ENCODE measurements around the gene RIPK4.
A peak's percentile ranks its signal among the peaks of the same experiment; 100 is the strongest.

Gene RIPK4

GRCh38 chr21:41767606-41768436, 969 bp upstream of the RIPK4 start:
- no peak for DNase-seq

- peak; percentile 24 for DNase-seq
Observed at GRCh38 chr21:41765973-41766882, 624 bp downstream of the RIPK4 start.

GRCh38 chr21:41765420-41765821, 1.4 kb downstream of the RIPK4 start:
- DNase-seq, result no peak

- no peak for DNase-seq
Observed at GRCh38 chr21:41764558-41765419, 2.1 kb downstream of the RIPK4 start.

GRCh38 chr21:41763996-41764395, 2.9 kb downstream of the RIPK4 start:
- no peak for DNase-seq

GRCh38 chr21:41763398-41763931, 3.4 kb downstream of the RIPK4 start:
- DNase-seq, result no peak

- DNase-seq, result no peak
Observed at GRCh38 chr21:41762753-41763152, 4.1 kb downstream of the RIPK4 start.

GRCh38 chr21:41761934-41762635, 4.8 kb downstream of the RIPK4 start:
- no peak for DNase-seq

GRCh38 chr21:41761211-41761933, 5.5 kb downstream of the RIPK4 start:
- no peak for DNase-seq

GRCh38 chr21:41760411-41760810, 6.4 kb downstream of the RIPK4 start:
- no peak for DNase-seq

- no peak for DNase-seq
Observed at GRCh38 chr21:41759926-41760325, 6.9 kb downstream of the RIPK4 start.

- DNase-seq, result no peak
Observed at GRCh38 chr21:41759214-41759840, 7.5 kb downstream of the RIPK4 start.

GRCh38 chr21:41758550-41758949, 8.3 kb downstream of the RIPK4 start:
- no peak for DNase-seq

GRCh38 chr21:41755934-41756773, 10.7 kb downstream of the RIPK4 start:
- no peak for DNase-seq

- no peak for DNase-seq
Observed at GRCh38 chr21:41755258-41755933, 11.5 kb downstream of the RIPK4 start.

- no peak for DNase-seq
Observed at GRCh38 chr21:41754479-41754891, 12.4 kb downstream of the RIPK4 start.

GRCh38 chr21:41753006-41753898, 13.6 kb downstream of the RIPK4 start:
- no peak for DNase-seq

GRCh38 chr21:41752231-41752681, 14.6 kb downstream of the RIPK4 start:
- DNase-seq, result no peak

All from activated T-cell treated with anti-CD3 and anti-CD28 coated beads, Interleukin-2, amount 50 U/mL, for 1 hour (primary cell).